GM19240 (cell line): ENCODE measurements around the gene NKTR.

Experiments used
- DNase-seq: peaks from one replicate; pipeline ENCODE4 v3.0.0; 2011; ENCODE audit warnings: low spot score; ENCODE audit not compliant: insufficient read length

Gene NKTR

GRCh38 chr3:42649783-42650182 is 49.3 kb downstream of the NKTR start:
- no peak for DNase-seq

- no peak for DNase-seq
Measured at GRCh38 chr3:42651248-42652091, 51.0 kb downstream of the NKTR start.

- no peak for DNase-seq
Measured at GRCh38 chr3:42652251-42652610, 51.7 kb downstream of the NKTR start.

GRCh38 chr3:42652611-42653302 is 52.3 kb downstream of the NKTR start:
- DNase-seq, result no peak

- no peak for DNase-seq
Measured at GRCh38 chr3:42653303-42653559, 52.7 kb downstream of the NKTR start.

GRCh38 chr3:42653560-42654330 is 53.3 kb downstream of the NKTR start, which contains the start of gene ZBTB47:
Gene ZBTB47 (plus strand): TSS chr3:42653697. CDS start chr3:42658356, 4,659 bp downstream.
- DNase-seq, result no peak

GRCh38 chr3:42654331-42655201 is 54.1 kb downstream of the NKTR start:
- no peak for DNase-seq

GRCh38 chr3:42655331-42655888 is 54.9 kb downstream of the NKTR start:
- no peak for DNase-seq

GRCh38 chr3:42655980-42656679 is 55.6 kb downstream of the NKTR start:
- DNase-seq, result no peak

GRCh38 chr3:42656680-42657610 is 56.5 kb downstream of the NKTR start:
- no peak for DNase-seq

GRCh38 chr3:42657675-42658074 is 57.2 kb downstream of the NKTR start:
- DNase-seq, result no peak

- DNase-seq, result no peak
Measured at GRCh38 chr3:42658091-42658770, 57.7 kb downstream of the NKTR start.

GRCh38 chr3:42658771-42659390 is 58.4 kb downstream of the NKTR start:
- no peak for DNase-seq

- DNase-seq, result no peak
Measured at GRCh38 chr3:42659451-42660130, 59.1 kb downstream of the NKTR start.

GRCh38 chr3:42660131-42660715 is 59.7 kb downstream of the NKTR start:
- DNase-seq, result no peak

GRCh38 chr3:42660898-42661297 is 60.4 kb downstream of the NKTR start:
- DNase-seq, result no peak

- DNase-seq, result no peak
Measured at GRCh38 chr3:42661593-42662022, 61.1 kb downstream of the NKTR start.
